Measurements from ENCODE around the gene GNPNAT1.
A peak's percentile ranks its signal among the peaks of the same experiment; 100 is the strongest.
"Not testable (repeated sequence)": the region's sequence is repeated elsewhere in the genome, so short reads cannot be mapped to it uniquely, and the experiment has no call there.

GNPNAT1 gene

GRCh38 chr14:52789118-52789517, 2.3 kb downstream of the GNPNAT1 start:
- no peak for DNase-seq

- no peak for DNase-seq
Measured at GRCh38 chr14:52786887-52787286, 4.5 kb downstream of the GNPNAT1 start.

- DNase-seq = no peak
Measured at GRCh38 chr14:52783206-52783605, 8.2 kb downstream of the GNPNAT1 start.

- DNase-seq = no peak
Measured at GRCh38 chr14:52781629-52782028, 9.8 kb downstream of the GNPNAT1 start.

GRCh38 chr14:52780893-52781292, 10.5 kb downstream of the GNPNAT1 start:
- DNase-seq = no peak

GRCh38 chr14:52778702-52779101, 12.7 kb downstream of the GNPNAT1 start:
- no peak for DNase-seq

GRCh38 chr14:52776816-52777215, 14.6 kb downstream of the GNPNAT1 start:
- no peak for DNase-seq

- DNase-seq = no peak
Measured at GRCh38 chr14:52769887-52770286, 21.5 kb downstream of the GNPNAT1 start.

- DNase-seq = no peak
Measured at GRCh38 chr14:52767058-52767833, 24.2 kb downstream of the GNPNAT1 start.

GRCh38 chr14:52762923-52763322, 28.5 kb downstream of the GNPNAT1 start:
- DNase-seq = not testable (repeated sequence)

- DNase-seq = no peak
Measured at GRCh38 chr14:52759145-52759544, 32.3 kb downstream of the GNPNAT1 start.

- no peak for DNase-seq
Measured at GRCh38 chr14:52755607-52756316, 35.6 kb downstream of the GNPNAT1 start.

- no peak for DNase-seq
Measured at GRCh38 chr14:52748647-52749292, 42.6 kb downstream of the GNPNAT1 start.

- no peak for DNase-seq
Measured at GRCh38 chr14:52741865-52742264, 49.5 kb downstream of the GNPNAT1 start.

- DNase-seq = no peak
Measured at GRCh38 chr14:52740751-52741150, 50.7 kb downstream of the GNPNAT1 start.

GRCh38 chr14:52738409-52738808, 53.0 kb downstream of the GNPNAT1 start:
- DNase-seq = no peak

GRCh38 chr14:52735921-52736489, 55.4 kb downstream of the GNPNAT1 start:
- DNase-seq = no peak

GRCh38 chr14:52733824-52734223, 57.6 kb downstream of the GNPNAT1 start:
- DNase-seq = no peak

- DNase-seq = no peak
Measured at GRCh38 chr14:52730709-52731111, 60.7 kb downstream of the GNPNAT1 start.

GRCh38 chr14:52729925-52730708, 61.3 kb downstream of the GNPNAT1 start, which contains the start of gene STYX:
Gene STYX, plus strand, starts transcription at chr14:52730166. Its CDS starts 309 bp downstream, at chr14:52730475.
- peak; percentile 95 for DNase-seq

GRCh38 chr14:52729585-52729924, 61.9 kb downstream of the GNPNAT1 start:
- no peak for DNase-seq

GRCh38 chr14:52729035-52729434, 62.4 kb downstream of the GNPNAT1 start:
- DNase-seq = not testable (repeated sequence)

GRCh38 chr14:52727509-52727908, 63.9 kb downstream of the GNPNAT1 start:
- DNase-seq = not testable (repeated sequence)
